ACC112 (cell line): Measurements from ENCODE around the gene POLR1A.

Experiments used
- H2AFZ ChIP-seq: fragments of 200-600 bp; sonication (generic); one replicate; pipeline ENCODE4 v1.6.0; 2017; ENCODE audit warnings: antibody characterized with exemption, low read length; ENCODE audit not compliant: unreplicated experiment
- H3K27ac ChIP-seq: fragments of 200-600 bp; sonication (generic); 2 replicates; pipeline ENCODE4 v1.5.1; 2014; ENCODE audit warnings: low read depth, mild to moderate bottlenecking, antibody characterized with exemption, low read length, moderate library complexity
- H3K27me3 ChIP-seq: fragments of 200-600 bp; sonication (generic); 2 replicates; pipeline ENCODE4 v1.6.1; 2014; ENCODE audit warnings: mild to moderate bottlenecking, antibody characterized with exemption, low read length, moderate library complexity, mixed read lengths; ENCODE audit not compliant: insufficient read depth
- H3K36me3 ChIP-seq: fragments of 200-600 bp; sonication (generic); 2 replicates; pipeline ENCODE4 v1.6.1; 2016; ENCODE audit warnings: mild to moderate bottlenecking, antibody characterized with exemption, low read length, moderate library complexity, mixed read lengths; ENCODE audit not compliant: insufficient read depth
- H3K4me1 ChIP-seq: fragments of 200-600 bp; sonication (generic); one replicate; pipeline ENCODE4 v1.6.1; 2016; ENCODE audit warnings: low read length, mixed read lengths; ENCODE audit not compliant: insufficient read depth, unreplicated experiment, control insufficient read depth
- H3K4me3 ChIP-seq: fragments of 200-600 bp; sonication (generic); 2 replicates; pipeline ENCODE4 v1.5.1; 2014; ENCODE audit warnings: mild to moderate bottlenecking, low read depth, low read length
- H3K79me2 ChIP-seq: fragments of 200-600 bp; sonication (generic); one replicate; pipeline ENCODE4 v1.6.0; 2016; ENCODE audit warnings: low read length; ENCODE audit not compliant: control insufficient read depth, unreplicated experiment, insufficient read depth

POLR1A gene

GRCh38 chr2:86135653-86136052, 30.0 kb upstream of the POLR1A start:
- H2AFZ ChIP-seq, result no peak overlapping the region
- H3K4me1 ChIP-seq, result no peaks in the 10 kb centered on the region
- no peak overlapping the region for H3K27ac ChIP-seq
- no peaks in the 10 kb centered on the region for H3K79me2 ChIP-seq
- no peak overlapping the region for H3K4me3 ChIP-seq
- peaks cover 55% of the 10 kb centered on the region for H3K36me3 ChIP-seq
- no peaks in the 10 kb centered on the region for H3K27me3 ChIP-seq

- Histone ChIP-seq H3K27me3 (no peaks in the 10 kb centered on the region), H3K4me3 (no peak overlapping the region), H2AFZ (no peak overlapping the region), H3K79me2 (no peaks in the 10 kb centered on the region), H3K27ac (no peak overlapping the region), H3K4me1 (no peaks in the 10 kb centered on the region), H3K36me3 (peaks cover 58% of the 10 kb centered on the region)
Measured at GRCh38 chr2:86134709-86135108, 29.0 kb upstream of the POLR1A start.

DNA sequence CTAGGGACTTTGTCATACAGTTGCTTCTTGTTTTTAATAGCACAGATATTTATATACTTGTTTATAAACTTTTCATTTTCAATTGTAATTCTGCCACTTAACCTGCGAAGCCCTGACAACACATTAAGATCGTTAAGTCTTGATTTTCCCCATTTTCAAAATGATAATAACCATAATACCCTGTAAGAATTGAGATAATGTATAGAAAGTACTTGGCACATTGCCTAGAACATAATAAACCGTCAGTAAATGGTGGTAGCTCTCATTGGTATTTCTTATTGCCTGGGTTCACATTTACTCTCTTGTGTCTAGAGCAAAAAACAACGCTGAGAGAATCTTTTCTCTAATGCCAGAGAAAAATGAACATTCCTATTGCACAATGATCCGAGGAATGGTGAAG, 19.0 kb upstream of the POLR1A start:
- H3K79me2 ChIP-seq, result no peaks in the 10 kb centered on the region
- no peaks in the 10 kb centered on the region for H3K4me1 ChIP-seq
- H3K27me3 ChIP-seq, result no peaks in the 10 kb centered on the region
- H3K27ac ChIP-seq, result no peak overlapping the region
- H3K36me3 ChIP-seq, result peaks cover 63% of the 10 kb centered on the region
- H2AFZ ChIP-seq, result no peak overlapping the region
- no peak overlapping the region for H3K4me3 ChIP-seq

DNA sequence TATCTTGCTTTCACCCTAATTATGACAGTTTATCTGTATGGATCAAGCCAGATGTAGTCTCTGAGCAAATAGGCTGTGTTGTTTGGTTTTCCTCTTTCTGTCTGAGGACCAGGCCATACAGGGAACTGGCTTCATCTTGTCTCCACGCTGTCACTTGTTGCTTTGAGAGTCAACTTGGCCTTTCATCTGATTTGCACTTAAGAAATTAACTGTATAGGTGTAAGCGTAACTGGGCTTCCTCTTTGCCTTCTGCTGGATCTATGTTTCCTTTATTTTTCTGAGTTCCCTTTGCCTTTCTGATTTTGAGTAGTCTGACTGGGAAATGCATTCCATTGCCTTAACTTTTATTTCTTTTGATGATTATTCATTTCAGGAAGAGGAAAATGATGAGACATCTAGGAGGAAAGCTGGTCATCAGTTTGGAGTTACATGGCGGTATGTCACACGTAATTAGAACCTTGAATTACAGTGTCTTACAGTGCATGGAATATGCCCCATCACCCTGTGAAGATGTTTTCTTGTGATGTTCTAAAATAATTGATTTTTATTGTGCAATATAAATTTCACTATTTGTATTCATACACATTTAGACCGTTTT, 17.7 kb upstream of the POLR1A start:
- Histone ChIP-seq H3K36me3 (peaks cover 59% of the 10 kb centered on the region), H3K27me3 (no peaks in the 10 kb centered on the region)

GRCh38 chr2:86118130-86118529, 12.4 kb upstream of the POLR1A start:
- Histone ChIP-seq H3K27me3 (no peaks in the 10 kb centered on the region), H3K79me2 (peaks cover 18% of the 10 kb centered on the region), H3K36me3 (peaks cover 40% of the 10 kb centered on the region), H3K4me3 (no peak overlapping the region), H2AFZ (no peak overlapping the region), H3K27ac (no peak overlapping the region), H3K4me1 (peaks cover 3% of the 10 kb centered on the region)

More for the DNA sequence above, 17.7 kb upstream of the POLR1A start:
- H3K27ac ChIP-seq, result no peak overlapping the region
- H3K4me1 ChIP-seq, result no peaks in the 10 kb centered on the region
- no peak overlapping the region for H2AFZ ChIP-seq
- no peak overlapping the region for H3K4me3 ChIP-seq
- no peaks in the 10 kb centered on the region for H3K79me2 ChIP-seq

DNA sequence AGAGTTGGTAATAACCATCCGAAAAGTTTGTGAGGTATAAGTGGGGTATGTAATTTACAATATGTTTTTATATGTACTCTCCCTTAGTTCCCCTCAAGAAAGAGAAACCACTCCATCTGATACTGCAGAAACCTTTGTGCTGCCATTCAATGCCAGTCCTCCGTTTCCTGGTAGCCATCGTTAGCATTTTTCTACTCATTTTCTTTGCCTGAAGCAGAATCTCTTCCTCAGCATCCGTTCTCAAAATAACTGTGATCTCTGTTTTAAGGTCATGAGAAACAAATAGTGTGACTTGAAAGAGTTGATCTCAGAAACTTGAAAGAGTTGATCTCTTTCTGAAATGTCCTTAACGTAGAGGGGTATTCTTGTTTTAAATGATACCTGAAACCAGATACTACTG, 1.3 kb upstream of the POLR1A start:
- peak overlapping the region; percentile 100 for H2AFZ ChIP-seq
- H3K36me3 ChIP-seq, result peaks cover 36% of the 10 kb centered on the region
- H3K4me1 ChIP-seq, result peaks cover 25% of the 10 kb centered on the region
- no peaks in the 10 kb centered on the region for H3K27me3 ChIP-seq
- H3K4me3 ChIP-seq, result peak overlapping the region; percentile 100
- peaks cover 85% of the 10 kb centered on the region for H3K79me2 ChIP-seq
- peak overlapping the region; percentile 76; the same call in 1 of the 2 replicates for H3K27ac ChIP-seq

GRCh38 chr2:86105969-86106945, 571 bp upstream of the POLR1A start, which contains the start of gene PTCD3:
TSS of gene PTCD3 (plus strand) at chr2:86106235. CDS start at chr2:86106248, 13 bp downstream.
- H3K36me3 ChIP-seq, result peaks cover 41% of the 10 kb centered on the region
- peak within 1 kb of the TSS; percentile 76 for H3K27ac ChIP-seq
- H3K79me2 ChIP-seq, result peaks cover 88% of the 10 kb centered on the region
- peaks cover 25% of the 10 kb centered on the region for H3K4me1 ChIP-seq
- no peaks in the 10 kb centered on the region for H3K27me3 ChIP-seq
- peak within 1 kb of the TSS; percentile 100 for H2AFZ ChIP-seq
- H3K4me3 ChIP-seq, result peak within 1 kb of the TSS; percentile 100

- no peak overlapping the region for H2AFZ ChIP-seq
- peaks cover 37% of the 10 kb centered on the region for H3K36me3 ChIP-seq
- peaks cover 66% of the 10 kb centered on the region for H3K79me2 ChIP-seq
- peaks cover 15% of the 10 kb centered on the region for H3K4me1 ChIP-seq
- no peak overlapping the region for H3K27ac ChIP-seq
- no peak overlapping the region for H3K4me3 ChIP-seq
- no peaks in the 10 kb centered on the region for H3K27me3 ChIP-seq
Measured at GRCh38 chr2:86102157-86102556, 3.5 kb downstream of the POLR1A start.

GRCh38 chr2:86097913-86098312, 7.8 kb downstream of the POLR1A start:
- no peak overlapping the region for H2AFZ ChIP-seq
- H3K27ac ChIP-seq, result no peak overlapping the region
- peaks cover 7% of the 10 kb centered on the region for H3K4me1 ChIP-seq
- H3K27me3 ChIP-seq, result no peaks in the 10 kb centered on the region
- H3K4me3 ChIP-seq, result no peak overlapping the region
- H3K36me3 ChIP-seq, result peaks cover 47% of the 10 kb centered on the region
- peaks cover 42% of the 10 kb centered on the region for H3K79me2 ChIP-seq

DNA sequence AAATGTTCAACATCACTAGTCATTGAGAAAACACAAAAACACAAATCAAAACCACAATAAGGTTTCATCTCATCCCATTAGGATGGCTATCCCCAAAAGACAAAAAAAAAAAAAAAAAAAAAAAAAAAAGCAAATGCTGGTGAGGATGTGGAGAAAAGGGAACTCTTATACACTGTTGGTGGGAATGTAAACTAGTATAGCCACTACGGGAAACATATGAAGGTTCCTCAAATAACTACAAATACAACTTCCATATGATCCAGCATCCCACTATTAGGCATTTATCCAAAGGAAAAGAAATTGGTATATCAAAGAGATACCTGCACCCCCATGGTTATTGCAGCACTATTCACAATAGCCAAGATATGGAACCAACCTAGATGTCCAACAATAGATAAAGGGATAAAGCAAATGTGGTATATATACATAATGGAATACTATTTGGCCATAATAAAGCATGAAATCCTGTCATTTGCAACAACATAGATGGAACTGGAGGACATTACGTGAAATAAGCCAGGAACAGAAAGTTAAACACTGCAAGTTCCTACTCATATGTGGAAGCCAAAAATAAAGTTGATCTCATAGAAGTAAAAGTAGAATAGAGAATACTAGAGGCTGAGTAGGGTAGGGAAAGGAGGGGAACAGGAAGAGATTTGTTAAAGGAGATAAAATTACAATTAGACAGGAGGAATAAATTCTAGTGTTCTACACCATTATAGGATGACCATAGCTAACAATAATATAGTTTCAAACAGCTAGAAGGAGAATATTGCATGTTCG, 8.4 kb downstream of the POLR1A start:
- H3K4me3 ChIP-seq, result no peak overlapping the region
- H3K36me3 ChIP-seq, result peaks cover 41% of the 10 kb centered on the region
- no peak overlapping the region for H2AFZ ChIP-seq
- H3K27ac ChIP-seq, result peak overlapping the region; percentile 30; the same call in 1 of the 2 replicates
- H3K4me1 ChIP-seq, result peaks cover 7% of the 10 kb centered on the region
- H3K27me3 ChIP-seq, result no peaks in the 10 kb centered on the region
- H3K79me2 ChIP-seq, result peaks cover 36% of the 10 kb centered on the region
